HG03469 (cell line): Measurements from ENCODE around the gene RGS6.

ENCODE experiments used
- ATAC-seq: cut with Tn5 transposase; IDR thresholded peaks from one replicate; pipeline ENCODE4 v1.9.1; 2021; ENCODE audit warnings: mild to moderate bottlenecking, moderate library complexity, moderate number of reproducible peaks; ENCODE audit not compliant: unreplicated experiment

The RGS6 gene

GRCh38 chr14:72377016-72377415 is 444.8 kb downstream of the RGS6 start:
- no peak for ATAC-seq

GRCh38 chr14:72380456-72380855 is 448.2 kb downstream of the RGS6 start:
- ATAC-seq, result no peak

- no peak for ATAC-seq
Measured at GRCh38 chr14:72383865-72384264, 451.6 kb downstream of the RGS6 start.

- no peak for ATAC-seq
Measured at GRCh38 chr14:72387726-72388125, 455.5 kb downstream of the RGS6 start.

GRCh38 chr14:72389200-72389599 is 457.0 kb downstream of the RGS6 start:
- ATAC-seq, result no peak

GRCh38 chr14:72401101-72401625 is 468.9 kb downstream of the RGS6 start:
- no peak for ATAC-seq

GRCh38 chr14:72401632-72402376 is 469.6 kb downstream of the RGS6 start:
- ATAC-seq, result no peak

- ATAC-seq, result no peak
Measured at GRCh38 chr14:72402377-72402772, 470.1 kb downstream of the RGS6 start.

GRCh38 chr14:72404106-72404774 is 472.0 kb downstream of the RGS6 start:
- ATAC-seq, result no peak

- ATAC-seq, result no peak
Measured at GRCh38 chr14:72404998-72405397, 472.8 kb downstream of the RGS6 start.

- ATAC-seq, result no peak
Measured at GRCh38 chr14:72408020-72408419, 475.8 kb downstream of the RGS6 start.

- no peak for ATAC-seq
Measured at GRCh38 chr14:72409047-72409446, 476.8 kb downstream of the RGS6 start.

- ATAC-seq, result no peak
Measured at GRCh38 chr14:72416081-72416849, 484.0 kb downstream of the RGS6 start.

GRCh38 chr14:72416892-72417291 is 484.7 kb downstream of the RGS6 start:
- ATAC-seq, result no peak

GRCh38 chr14:72418806-72419205 is 486.6 kb downstream of the RGS6 start:
- ATAC-seq, result no peak

- no peak for ATAC-seq
Measured at GRCh38 chr14:72419226-72419775, 487.1 kb downstream of the RGS6 start.

GRCh38 chr14:72420749-72421474 is 488.7 kb downstream of the RGS6 start:
- no peak for ATAC-seq

GRCh38 chr14:72423957-72424356 is 491.7 kb downstream of the RGS6 start:
- ATAC-seq, result no peak

GRCh38 chr14:72430457-72430856 is 498.2 kb downstream of the RGS6 start:
- ATAC-seq, result no peak

GRCh38 chr14:72432748-72433147 is 500.5 kb downstream of the RGS6 start:
- ATAC-seq, result no peak

- ATAC-seq, result no peak
Measured at GRCh38 chr14:72433511-72433910, 501.3 kb downstream of the RGS6 start.
